ENCODE measurements around the gene NPHP4. TPM values are rescaled to one million over a fixed set of nuclear protein-coding genes. Genes with fewer than 3 reads are reported as not detected.

The NPHP4 gene
- total RNA-seq, 1 experiment from 2014 or later = 18.8 TPM

GRCh38 chr1:5918275-5918649 lies 74.0 kb downstream of the NPHP4 start:
- CTCF ChIA-PET = interaction anchor here (0.7 kb wide), 1 partner anchor 662 kb away, joined by 3 read pairs; no protein-coding TSS in a partner anchor
- intact Hi-C loops (cut with micrococcal nuclease) = loop anchor here (5.0 kb wide), 1 partner anchor 59 kb away; no protein-coding TSS in a partner anchor
- Histone ChIP-seq H4K20me1 (ENCODE audit: low read length) (no peaks in the 10 kb centered on the region), H3K9ac (ENCODE audit: low read length) (no peak overlapping the region), H3F3A (ENCODE audit: low read length, unreplicated experiment) (no peaks in the 10 kb centered on the region), H3K4me1 (ENCODE audit: insufficient read depth, low read length) (no peaks in the 10 kb centered on the region), H3K9me3 (ENCODE audit: low read length) (no peaks in the 10 kb centered on the region), H3K36me3 (ENCODE audit: low read depth, low read length) (no peaks in the 10 kb centered on the region), H3K9me2 (replicated peaks; ENCODE audit: low read length) (no peaks in the 10 kb centered on the region), H3K4me3 (ENCODE audit: low read length) (no peak overlapping the region), H3K27ac (ENCODE audit: low read length) (no peak overlapping the region), H3K4me2 (ENCODE audit: low read length) (no peak overlapping the region), H2AFZ (ENCODE audit: low read length) (no peak overlapping the region), H3K79me2 (ENCODE audit: low read length) (no peaks in the 10 kb centered on the region), H3K27me3 (ENCODE audit: low read length) (no peaks in the 10 kb centered on the region)
- DNase-seq (no peak), ATAC-seq (no peak)
- BruUV-seq (replicated peaks) = no TSS peak
- TF ChIP-seq EZH2phosphoT487 (IDR thresholded peaks at IDR 0.05; ENCODE audit: borderline replicate concordance, low read length) (no peak), CTCF (conservative IDR thresholded peaks at IDR 0.05; ENCODE audit: low read depth, low read length) (no peak), EZH2 (IDR thresholded peaks at IDR 0.05; ENCODE audit: low read length, unreplicated experiment) (no peak)
- POLR2A ChIA-PET (ENCODE audit: unreplicated experiment) = no interaction called here

- Histone ChIP-seq H3K27me3 (ENCODE audit: low read length) (no peaks in the 10 kb centered on the region), H2AFZ (ENCODE audit: low read length) (no peak overlapping the region), H3K4me3 (ENCODE audit: low read length) (no peak overlapping the region), H3K4me2 (ENCODE audit: low read length) (no peak overlapping the region), H3F3A (ENCODE audit: low read length, unreplicated experiment) (no peaks in the 10 kb centered on the region), H3K27ac (ENCODE audit: low read length) (no peak overlapping the region), H3K9me2 (replicated peaks; ENCODE audit: low read length) (no peaks in the 10 kb centered on the region), H3K9ac (ENCODE audit: low read length) (no peak overlapping the region), H3K79me2 (ENCODE audit: low read length) (no peaks in the 10 kb centered on the region), H4K20me1 (ENCODE audit: low read length) (no peaks in the 10 kb centered on the region), H3K9me3 (ENCODE audit: low read length) (no peaks in the 10 kb centered on the region), H3K36me3 (ENCODE audit: low read depth, low read length) (no peaks in the 10 kb centered on the region), H3K4me1 (ENCODE audit: insufficient read depth, low read length) (no peaks in the 10 kb centered on the region)
- BruUV-seq (replicated peaks) = no TSS peak
- ChIA-PET POLR2A (ENCODE audit: unreplicated experiment) (no interaction called here), CTCF (interaction anchor here (0.7 kb wide), 1 partner anchor 663 kb away, joined by 3 read pairs; no protein-coding TSS in a partner anchor)
- intact Hi-C loops (cut with micrococcal nuclease) = loop anchor here (5.0 kb wide), 1 partner anchor 60 kb away; no protein-coding TSS in a partner anchor
- DNase-seq (no peak), ATAC-seq (no peak)
- TF ChIP-seq EZH2phosphoT487 (IDR thresholded peaks at IDR 0.05; ENCODE audit: borderline replicate concordance, low read length) = no peak
- TF ChIP-seq EZH2 (IDR thresholded peaks at IDR 0.05; ENCODE audit: low read length, unreplicated experiment) = no peak
- TF ChIP-seq CTCF (conservative IDR thresholded peaks at IDR 0.05; ENCODE audit: low read depth, low read length) = no peak
These were observed 74.5 kb downstream of the NPHP4 start for GRCh38 chr1:5917591-5918274.

- H3K9me2 ChIP-seq (replicated peaks; ENCODE audit: low read length) = no peaks in the 10 kb centered on the region
- TF ChIP-seq EZH2 (IDR thresholded peaks at IDR 0.05; ENCODE audit: low read length, unreplicated experiment) (no peak), EZH2phosphoT487 (IDR thresholded peaks at IDR 0.05; ENCODE audit: borderline replicate concordance, low read length) (no peak), CTCF (conservative IDR thresholded peaks at IDR 0.05; ENCODE audit: low read depth, low read length) (no peak)
- H3K79me2 ChIP-seq (ENCODE audit: low read length) = no peaks in the 10 kb centered on the region
- H3K9me3 ChIP-seq (ENCODE audit: low read length) = no peaks in the 10 kb centered on the region
- H3K36me3 ChIP-seq (ENCODE audit: low read depth, low read length) = no peaks in the 10 kb centered on the region
- no peak overlapping the region for H3K27ac ChIP-seq (ENCODE audit: low read length)
- no peak overlapping the region for H3K4me3 ChIP-seq (ENCODE audit: low read length)
- H3F3A ChIP-seq (ENCODE audit: low read length, unreplicated experiment) = no peaks in the 10 kb centered on the region
- no TSS peak for BruUV-seq (replicated peaks)
- ChIA-PET POLR2A (ENCODE audit: unreplicated experiment) (no interaction called here), CTCF (no interaction called here)
- DNase-seq (no peak), ATAC-seq (no peak)
- no peaks in the 10 kb centered on the region for H4K20me1 ChIP-seq (ENCODE audit: low read length)
- H3K4me2 ChIP-seq (ENCODE audit: low read length) = no peak overlapping the region
- H3K9ac ChIP-seq (ENCODE audit: low read length) = no peak overlapping the region
- no peak overlapping the region for H2AFZ ChIP-seq (ENCODE audit: low read length)
- H3K4me1 ChIP-seq (ENCODE audit: insufficient read depth, low read length) = no peaks in the 10 kb centered on the region
- H3K27me3 ChIP-seq (ENCODE audit: low read length) = no peaks in the 10 kb centered on the region
- intact Hi-C loops (cut with micrococcal nuclease) = loop anchor here (5.0 kb wide), 1 partner anchor 60 kb away; no protein-coding TSS in a partner anchor
These were observed 75.0 kb downstream of the NPHP4 start for GRCh38 chr1:5917281-5917590.
